DOHH2 (cell line): ENCODE results near the gene ATP6V0E1.

Experiments
- EZH2phosphoT487 ChIP-seq: fragments of 200-600 bp; sonication (generic); IDR thresholded peaks from 2 replicates; pipeline ENCODE4 v1.6.1; 2017; ENCODE audit warnings: borderline replicate concordance, mild to moderate bottlenecking, antibody characterized with exemption, low read length, moderate library complexity, mixed read lengths
- TF ChIP-seq, protein P1 (sequence below): fragments of 200-600 bp; sonication (generic); IDR thresholded peaks from one replicate; pipeline ENCODE4 v1.5.1; 2014; ENCODE audit warnings: antibody characterized with exemption, mild to moderate bottlenecking, low read depth, low read length; ENCODE audit not compliant: poor library complexity, severe bottlenecking

DNA sequence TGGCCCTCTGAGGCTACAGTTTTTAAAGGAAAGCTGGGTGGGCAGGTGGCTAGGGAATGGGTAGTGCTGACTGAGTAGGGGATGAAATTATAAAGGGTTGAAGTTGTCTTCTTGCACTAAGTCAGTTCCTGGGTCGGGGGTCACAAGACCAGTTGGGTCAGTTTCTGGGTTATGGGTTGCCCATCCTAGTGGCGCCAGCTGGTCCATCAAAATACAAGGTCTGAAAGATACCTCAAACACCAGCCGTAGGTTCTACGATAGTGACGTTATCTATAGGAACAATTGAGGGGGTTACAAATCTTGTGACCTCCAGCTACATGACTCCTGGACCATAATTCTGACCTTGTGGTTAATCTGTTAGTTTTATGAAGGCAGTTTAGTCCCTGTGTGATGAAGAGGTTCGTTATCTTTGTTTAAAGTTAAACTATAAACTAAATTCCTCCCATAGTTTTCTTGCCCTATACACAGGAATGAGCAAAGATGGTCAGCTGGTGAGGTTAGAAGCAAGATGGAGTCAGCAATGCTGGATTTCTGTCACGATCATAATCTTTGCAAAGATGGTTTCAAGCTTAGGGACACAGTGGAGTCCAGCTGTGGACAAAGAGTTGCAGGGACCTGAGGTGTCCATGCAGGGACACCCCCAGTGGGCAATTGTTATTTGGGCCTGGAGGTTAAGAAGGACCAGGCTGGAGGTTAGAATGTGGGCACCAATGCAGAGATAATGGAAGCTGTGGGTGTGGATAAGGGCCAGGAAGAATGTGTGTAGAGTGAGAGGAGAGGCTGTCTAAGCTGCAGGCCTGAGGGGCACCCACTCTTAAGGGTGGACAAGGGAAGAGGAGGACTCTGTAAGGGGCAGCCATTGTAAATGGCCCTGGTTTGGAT is 58.6 kb downstream of the ATP6V0E1 start:
- TF ChIP-seq, protein P1, sequence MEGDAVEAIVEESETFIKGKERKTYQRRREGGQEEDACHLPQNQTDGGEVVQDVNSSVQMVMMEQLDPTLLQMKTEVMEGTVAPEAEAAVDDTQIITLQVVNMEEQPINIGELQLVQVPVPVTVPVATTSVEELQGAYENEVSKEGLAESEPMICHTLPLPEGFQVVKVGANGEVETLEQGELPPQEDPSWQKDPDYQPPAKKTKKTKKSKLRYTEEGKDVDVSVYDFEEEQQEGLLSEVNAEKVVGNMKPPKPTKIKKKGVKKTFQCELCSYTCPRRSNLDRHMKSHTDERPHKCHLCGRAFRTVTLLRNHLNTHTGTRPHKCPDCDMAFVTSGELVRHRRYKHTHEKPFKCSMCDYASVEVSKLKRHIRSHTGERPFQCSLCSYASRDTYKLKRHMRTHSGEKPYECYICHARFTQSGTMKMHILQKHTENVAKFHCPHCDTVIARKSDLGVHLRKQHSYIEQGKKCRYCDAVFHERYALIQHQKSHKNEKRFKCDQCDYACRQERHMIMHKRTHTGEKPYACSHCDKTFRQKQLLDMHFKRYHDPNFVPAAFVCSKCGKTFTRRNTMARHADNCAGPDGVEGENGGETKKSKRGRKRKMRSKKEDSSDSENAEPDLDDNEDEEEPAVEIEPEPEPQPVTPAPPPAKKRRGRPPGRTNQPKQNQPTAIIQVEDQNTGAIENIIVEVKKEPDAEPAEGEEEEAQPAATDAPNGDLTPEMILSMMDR: no peak
- TF ChIP-seq EZH2phosphoT487: no peak
